Myocyte (in vitro differentiated cells): Measurements from ENCODE around the gene TP53. TPM values are rescaled to one million over a fixed set of nuclear protein-coding genes. Genes with fewer than 3 reads are reported as not detected.

Experiments
- DNase-seq: peaks from one replicate; pipeline ENCODE4 v3.0.0-alpha.2; 2012; ENCODE audit warnings: low read depth
- polyA plus RNA-seq: library from polyadenylated mRNA; unstranded; fragments of >200 nt; gene quantifications from one replicate; pipeline ENCODE4 v1.2.1, GENCODE V29; 2012; ENCODE audit warnings: missing spikeins
- total RNA-seq: library from RNA; depleted of rRNA; stranded (reverse); fragments of >200 nt; gene quantifications from 2 replicates; pipeline ENCODE4 v1.2.3, GENCODE V29; 2014

The TP53 gene
- total RNA-seq = 22.0 and 27.6 TPM in 2 replicates
- polyA plus RNA-seq = 44.8 TPM

DNA sequence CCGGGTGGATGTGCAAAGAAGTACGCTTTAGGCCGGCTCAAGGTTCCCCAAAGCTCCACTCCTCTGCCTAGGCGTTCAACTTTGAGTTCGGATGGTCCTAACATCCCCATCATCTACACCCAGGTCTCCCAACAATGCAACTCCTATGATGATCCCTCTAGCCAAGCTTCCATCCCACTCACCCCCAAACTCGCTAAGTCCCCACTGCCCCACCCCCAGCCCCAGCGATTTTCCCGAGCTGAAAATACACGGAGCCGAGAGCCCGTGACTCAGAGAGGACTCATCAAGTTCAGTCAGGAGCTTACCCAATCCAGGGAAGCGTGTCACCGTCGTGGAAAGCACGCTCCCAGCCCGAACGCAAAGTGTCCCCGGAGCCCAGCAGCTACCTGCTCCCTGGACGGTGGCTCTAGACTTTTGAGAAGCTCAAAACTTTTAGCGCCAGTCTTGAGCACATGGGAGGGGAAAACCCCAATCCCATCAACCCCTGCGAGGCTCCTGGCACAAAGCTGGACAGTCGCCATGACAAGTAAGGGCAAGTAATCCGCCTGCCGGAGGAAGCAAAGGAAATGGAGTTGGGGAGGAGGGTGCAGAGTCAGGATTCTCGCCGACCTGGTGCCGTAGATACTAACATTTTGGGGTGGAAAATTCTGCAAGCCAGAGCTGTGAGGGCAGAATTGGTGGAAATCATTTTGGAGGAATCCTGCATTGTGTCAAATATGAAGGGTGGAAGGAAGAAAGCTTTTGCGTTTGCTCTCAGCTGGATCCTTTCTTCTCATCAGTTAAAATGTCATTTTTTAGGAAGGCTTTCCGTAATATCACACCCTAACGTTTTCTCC lies at the start of gene TP53:
TP53 (minus strand) TSS at position 419 of the 836 bp plus-strand sequence. CDS start 10,896 bp downstream, outside the sequence.
- DNase-seq = peak; percentile 96

DNA sequence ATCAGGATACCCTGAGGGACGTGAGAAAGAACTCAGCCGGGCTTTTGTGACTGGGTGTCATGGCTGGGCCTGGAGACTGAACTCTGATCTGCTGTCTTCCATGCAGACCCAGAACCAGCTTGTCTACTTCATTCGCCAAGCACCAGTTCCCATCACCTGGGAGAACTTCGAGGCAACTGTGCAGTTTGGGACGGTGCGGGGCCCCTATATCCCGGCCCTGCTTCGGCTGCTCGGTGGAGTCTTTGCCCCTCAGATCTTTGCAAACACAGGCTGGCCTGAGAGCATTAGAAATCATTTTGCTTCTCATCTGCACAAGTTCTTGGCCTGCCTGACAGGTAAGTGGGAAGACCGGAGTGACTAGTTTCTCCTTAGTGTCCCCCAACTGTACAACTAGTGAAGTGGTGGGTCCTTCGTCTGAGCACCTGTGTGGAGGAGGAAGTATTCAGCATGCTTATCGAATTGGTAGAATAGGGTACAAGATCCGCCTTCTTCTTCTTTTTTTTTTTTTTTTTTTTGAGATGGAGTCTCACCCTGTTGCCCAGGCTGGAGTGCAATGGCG lies 45.8 kb upstream of the TP53 start:
- DNase-seq = no peak

DNA sequence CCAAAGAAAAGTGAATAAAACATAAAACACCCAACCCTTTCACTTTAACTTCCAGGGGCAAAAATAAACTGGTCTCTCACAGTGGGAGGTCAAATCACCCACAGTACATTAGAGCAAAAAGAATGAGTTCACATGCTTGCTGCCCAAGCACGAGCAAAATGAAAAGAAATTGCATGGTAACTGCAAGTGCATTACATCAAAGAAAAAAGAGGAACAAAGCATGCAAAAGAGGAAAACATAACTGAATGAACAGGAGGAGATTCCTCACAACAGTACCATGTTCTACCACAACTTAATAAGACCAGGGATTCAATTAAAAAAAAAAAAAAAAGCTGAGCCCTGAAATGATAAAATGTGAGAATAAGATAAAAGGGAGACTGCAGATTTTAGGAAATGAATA lies 42.5 kb upstream of the TP53 start:
- no peak for DNase-seq

DNA sequence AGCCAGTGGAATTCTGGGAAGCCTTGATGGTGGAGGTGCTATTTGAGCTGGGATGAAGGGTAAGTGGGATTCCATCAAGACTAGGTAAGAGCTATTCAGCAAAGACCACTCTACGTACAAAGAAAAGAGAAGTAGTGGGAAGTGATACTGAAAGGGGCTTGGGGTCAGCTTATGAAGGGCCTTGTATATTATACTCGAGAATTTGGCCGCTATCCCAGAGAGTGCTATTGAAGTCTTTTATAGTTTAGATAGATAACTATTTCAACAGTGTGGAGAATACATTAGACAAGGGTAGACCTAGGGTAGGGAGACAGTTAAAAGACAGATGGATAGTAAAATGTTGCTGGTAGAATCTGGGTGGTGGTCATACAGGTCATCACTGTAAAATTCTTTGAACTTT lies 40.6 kb upstream of the TP53 start:
- DNase-seq = no peak

DNA sequence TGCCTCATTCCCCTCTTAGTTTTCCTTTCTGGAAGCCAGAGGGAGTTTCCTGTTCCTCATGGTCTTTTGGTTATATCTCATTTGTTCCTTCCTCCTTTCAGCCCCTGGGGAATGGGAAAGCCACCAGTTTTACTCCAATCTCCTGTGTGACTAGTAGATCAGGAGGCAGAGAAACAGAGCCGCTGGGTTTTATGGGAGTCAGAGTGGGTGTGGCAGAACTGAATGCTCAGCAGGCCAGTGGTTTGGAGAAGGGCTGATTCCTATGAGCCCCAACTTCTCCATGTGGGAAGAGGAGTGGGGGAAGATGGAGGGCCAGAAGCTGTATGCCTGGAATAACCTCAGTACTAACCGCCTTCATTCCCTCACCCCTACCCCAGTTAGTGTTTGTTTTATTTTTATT lies 34.3 kb upstream of the TP53 start:
- no peak for DNase-seq

DNA sequence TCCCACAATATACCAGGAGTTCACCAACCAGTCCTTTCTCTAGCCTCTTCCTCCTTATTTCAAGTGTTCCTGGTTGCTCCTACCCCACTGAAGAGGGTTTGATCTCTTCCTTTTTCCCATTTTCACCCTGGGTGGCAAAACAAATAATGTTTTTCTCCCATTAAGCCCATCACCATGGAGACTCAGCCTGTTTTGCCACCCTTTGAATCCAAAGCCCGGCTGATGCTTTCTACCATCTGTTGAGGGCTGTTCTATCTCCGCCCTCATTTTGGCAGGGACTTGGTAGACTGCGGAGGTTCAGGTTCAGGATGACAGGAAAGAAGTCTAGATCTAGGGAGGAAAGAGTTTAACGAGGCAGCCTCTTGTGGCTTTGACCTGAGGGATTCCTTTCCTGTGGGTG lies 32.8 kb upstream of the TP53 start:
- DNase-seq = peak; percentile 37

DNA sequence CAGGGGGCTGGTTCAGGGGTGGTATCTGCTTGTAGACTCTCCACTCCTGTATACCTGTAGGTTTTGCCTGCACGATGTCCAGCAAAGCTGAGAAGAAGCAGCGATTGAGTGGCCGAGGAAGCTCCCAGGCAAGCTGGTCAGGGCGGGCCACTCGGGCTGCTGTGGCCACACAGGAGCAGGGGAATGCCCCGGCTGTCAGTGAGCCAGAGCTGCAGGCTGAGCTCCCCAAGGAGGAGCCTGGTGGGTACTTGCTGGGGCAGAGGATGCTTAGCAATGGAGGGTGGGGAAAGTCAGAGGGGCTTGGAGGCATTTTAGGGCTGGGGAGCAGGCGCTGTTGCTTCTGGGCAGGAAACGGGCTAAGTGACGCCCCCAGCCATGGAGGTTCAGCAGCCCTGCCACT lies 32.4 kb upstream of the TP53 start:
- DNase-seq = no peak

DNA sequence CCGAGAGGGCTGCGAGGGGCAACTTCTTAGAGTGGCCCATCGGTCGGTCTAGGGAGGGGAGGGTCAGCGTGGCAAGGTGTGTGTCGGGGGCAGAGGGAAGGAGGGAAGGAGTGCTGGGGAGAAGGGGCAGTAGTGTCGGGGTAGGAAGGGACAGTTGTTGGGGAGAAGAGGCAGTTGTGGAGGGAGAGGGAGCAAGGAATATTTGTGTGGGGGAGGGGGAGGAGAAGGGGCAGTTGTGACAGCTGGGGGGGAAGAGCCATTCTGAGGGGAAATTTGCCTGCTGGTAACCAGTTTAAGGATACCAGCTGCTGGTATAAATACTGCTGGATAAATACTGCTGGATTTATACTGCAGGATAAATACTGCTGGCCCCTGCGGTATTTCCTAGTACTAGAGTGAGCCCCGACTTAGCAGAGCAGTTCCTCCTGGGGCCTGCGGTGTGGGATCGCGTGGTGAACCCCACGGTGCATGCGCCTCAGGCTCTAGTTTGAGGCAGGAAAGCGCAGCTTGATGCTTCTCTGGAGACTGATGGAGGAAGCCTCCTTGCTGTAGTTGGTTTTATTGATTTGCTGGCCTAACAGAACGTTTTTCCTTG lies 30.6 kb upstream of the TP53 start:
- DNase-seq = no peak

DNA sequence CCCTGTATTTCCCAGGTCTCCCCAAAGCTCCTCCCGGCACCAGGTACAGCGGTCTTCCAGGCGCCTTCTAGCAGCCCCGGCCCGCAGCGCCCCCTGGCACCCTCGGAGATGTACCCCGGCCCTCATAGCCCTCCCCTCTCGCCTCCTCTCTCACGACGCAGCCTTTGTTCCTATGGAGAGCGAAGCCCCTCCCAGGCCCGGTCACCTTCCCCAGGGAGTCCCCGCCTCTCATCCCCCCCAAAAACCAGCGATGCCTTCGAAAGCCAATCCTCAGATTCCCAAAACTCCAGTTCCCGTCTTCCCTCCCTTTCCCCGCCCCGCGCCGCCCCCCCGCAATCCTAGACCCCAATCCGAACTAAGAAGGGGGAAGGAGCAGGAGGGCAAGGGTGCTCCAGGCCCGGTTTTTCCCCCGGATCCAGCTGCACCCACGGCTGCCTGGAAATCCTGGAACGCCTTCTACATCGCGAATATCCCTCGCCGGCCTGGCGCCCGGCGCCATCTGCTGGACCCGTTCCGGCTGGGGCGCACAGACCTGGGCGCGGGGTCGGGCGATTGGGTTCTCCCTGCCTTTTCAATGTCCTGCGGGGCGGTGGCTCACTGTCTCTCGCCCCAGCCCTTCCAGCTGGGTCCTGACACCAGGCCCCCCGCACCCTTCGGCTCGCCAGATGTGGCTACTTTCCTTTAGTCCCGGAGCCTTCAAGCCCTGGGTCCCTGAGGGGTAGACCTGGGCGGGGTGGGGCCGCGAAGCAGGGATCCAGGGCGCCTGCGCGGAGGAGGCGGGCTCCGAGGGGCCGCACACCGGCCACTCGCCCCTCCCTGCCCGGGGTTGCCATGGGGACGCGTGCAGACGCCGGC lies 29.8 kb upstream of the TP53 start, which contains the start of gene DNAH2:
DNAH2 (plus strand) TSS at position 844 of the 855 bp plus-strand sequence. CDS start 1,991 bp downstream, outside the sequence.
- DNase-seq = peak; percentile 89

DNA sequence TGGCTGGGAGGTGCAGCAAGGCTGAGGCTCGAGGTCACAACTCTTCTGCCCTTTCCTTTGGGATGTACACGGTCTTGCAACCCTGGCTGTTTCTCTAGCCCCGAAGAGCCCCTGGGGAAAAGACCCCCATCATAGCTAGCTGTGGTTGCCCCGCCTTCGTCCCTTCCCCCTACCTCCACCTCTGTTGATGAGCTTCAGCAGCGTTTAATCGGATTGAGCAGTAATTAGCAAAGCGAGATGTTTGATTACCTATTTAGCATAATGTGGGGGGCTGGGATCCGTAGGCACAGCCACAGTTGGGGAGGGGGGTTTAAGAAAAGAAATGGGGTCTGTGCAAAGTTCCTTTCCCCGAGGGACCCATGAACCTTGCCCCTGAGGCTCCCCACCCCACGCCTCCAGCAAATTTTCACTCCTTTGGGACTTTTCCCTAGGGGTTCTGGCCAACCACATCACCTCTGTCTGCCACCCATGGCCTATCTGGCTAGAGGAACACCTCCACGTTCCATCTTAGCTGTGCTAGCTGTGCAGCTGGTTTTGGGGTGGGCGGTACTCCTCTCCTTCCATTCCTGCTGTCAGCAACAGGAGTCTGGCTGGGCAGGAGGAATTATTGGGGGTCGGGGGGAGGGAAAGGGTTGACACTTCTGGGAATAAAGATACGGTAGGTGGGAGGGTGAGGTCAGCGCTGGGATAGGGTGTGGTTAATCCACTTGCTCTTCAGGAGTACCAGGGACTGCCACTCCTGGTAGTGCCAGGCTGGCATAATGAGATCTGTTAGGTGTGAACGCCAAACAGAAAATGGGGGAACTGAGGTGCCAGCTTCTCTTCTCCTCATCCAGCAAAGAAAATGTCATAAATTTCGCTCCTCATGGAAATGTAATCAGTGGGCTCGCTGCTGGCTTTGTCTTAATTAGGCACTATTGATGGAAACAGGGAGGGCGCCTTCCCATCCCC lies 28.9 kb upstream of the TP53 start:
- DNase-seq = no peak

DNA sequence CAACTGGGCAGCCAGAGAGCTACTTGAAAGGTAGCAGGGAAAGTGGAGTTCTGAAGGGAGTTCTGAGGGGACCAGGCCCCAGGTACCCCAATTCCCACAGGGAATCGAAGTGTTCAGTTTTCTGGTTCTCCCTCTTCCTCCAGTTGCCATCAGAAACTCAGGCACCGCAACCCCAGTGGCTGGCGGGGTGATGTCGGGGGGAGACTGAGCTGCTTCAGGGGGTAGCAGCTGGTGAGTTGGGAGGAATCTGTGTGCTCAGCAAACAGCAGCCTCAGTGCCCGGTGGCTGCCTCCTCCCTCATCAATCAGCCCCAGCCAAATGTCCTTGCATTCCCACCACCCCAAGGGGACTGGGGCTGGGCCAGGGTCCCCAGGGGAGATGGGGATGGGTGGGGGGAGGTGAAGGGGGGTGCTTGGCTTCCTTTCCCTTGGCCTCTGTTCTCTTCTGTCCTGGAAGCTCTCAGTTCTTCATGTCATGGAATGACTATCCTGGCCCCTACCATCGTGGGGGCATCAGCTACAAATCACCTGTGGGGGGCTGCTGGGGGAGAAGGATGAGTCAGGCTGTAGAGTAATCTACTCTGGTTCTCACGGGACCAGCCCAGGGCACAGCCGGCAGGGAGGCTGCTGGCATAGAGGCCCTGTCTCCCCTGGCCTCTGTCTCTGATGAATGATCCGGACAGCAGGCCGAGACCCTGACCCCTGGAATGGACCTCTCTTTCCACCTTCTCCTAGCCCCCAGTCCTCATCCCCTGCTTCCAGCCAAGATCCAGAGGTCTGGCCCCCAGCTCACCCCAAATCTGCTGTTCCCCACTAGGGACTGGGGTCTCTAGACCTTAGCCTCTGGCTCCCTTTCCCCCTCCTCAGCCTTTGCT lies 27.7 kb upstream of the TP53 start:
- no peak for DNase-seq

DNA sequence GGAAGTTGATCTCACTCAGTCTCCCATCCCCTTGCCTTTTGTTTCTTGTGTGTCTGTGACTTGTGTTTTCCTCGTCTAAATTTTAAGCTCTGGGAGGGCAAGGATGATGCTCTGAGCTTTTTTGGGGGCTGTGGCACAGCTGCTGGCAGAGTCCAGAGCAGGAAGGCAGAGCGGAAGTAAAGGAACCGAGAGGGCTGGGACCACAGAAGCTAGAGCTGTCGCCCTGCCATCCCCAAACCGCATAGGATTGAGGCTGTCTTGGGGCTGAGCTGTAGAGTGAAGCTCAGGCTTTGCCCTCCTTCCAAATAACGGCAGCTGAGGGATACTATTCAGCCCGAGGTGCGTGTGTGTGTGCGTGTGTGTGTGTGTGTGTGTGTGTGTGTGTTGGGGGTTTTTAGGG lies 26.5 kb upstream of the TP53 start:
- peak; percentile 59 for DNase-seq

DNA sequence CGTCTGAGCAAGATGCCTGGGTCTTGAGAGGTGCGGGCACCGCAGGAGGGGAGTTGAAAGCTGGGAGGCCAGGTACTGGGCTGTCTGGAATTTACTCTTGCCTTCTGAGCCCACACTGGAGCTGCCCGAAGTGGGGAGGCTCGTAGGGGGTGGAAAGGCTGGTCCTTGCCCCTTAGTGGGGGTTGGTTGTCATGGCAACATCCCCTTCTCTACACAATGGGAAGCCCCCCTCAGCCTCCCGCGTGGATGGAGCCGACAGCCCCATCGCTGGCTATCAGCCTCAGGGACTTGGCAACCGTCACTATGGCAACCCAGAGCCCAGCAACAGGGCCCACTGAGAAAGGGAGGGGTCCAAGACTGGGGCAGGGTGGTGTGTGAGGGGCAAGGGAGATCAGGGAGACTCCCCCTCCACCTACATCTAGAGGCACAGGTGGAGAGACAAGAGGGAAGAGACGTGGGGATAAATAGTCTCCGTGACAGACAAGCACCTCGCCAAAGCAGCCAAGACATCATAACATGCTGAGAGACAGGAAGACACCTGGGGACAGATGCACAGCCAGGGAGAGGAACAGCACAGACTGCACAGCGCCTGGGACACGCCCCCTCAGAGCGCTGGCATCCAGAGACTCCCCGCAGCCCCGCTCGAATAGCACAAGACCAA lies 25.0 kb upstream of the TP53 start:
- no peak for DNase-seq

DNA sequence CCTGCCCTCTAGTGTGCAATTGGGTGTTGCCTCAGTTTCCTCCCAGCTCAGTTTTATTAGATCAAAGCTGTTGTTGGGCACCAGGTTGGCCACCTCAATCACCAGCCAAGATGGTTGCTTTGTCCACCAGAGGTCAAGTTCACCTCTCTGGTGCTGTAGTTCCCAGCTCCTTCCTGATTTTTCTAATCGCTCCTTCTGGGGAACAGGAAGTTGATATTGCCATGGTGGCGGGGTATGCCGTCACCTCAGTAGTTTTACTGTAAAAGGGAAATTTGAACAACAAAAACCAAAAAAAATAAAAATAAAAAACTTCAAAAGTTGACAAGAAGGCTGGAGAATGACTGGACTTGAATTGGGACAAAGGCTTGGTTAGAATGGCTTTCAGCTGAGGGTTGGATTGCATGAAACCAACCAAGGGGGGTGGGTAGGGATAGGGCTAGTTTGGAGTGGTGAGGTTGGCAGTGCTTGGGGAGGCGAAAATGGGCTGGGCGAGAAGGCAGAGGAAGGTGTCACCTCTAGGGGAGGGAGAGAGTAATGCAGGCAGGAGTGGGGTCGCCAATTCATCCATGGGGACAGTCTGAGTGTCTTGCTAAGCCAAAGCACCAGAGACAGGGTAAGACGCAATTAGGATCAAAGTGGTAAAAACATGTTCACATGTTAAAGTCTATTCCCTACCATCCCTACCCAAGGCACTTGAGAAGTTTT lies 23.9 kb upstream of the TP53 start:
- DNase-seq = no peak

DNA sequence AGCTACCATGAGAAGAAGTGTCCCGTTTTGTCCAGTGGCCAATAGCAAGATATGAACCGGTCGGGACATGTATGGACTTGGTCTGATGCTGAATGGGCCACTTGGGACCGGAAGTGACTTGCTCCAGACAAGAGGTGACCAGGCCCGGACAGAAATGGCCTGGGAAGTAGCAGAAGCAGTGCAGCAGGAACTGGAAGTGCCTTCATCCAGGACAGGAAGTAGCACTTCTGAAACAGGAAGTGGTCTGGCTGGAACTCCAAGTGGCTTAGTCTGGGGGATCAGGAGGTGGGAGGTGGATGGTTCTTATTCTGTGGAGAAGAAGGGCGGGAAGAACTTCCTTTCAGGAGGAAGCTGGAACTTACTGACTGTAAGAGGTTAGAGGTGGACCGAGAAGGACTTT lies 23.0 kb upstream of the TP53 start:
- DNase-seq = no peak

DNA sequence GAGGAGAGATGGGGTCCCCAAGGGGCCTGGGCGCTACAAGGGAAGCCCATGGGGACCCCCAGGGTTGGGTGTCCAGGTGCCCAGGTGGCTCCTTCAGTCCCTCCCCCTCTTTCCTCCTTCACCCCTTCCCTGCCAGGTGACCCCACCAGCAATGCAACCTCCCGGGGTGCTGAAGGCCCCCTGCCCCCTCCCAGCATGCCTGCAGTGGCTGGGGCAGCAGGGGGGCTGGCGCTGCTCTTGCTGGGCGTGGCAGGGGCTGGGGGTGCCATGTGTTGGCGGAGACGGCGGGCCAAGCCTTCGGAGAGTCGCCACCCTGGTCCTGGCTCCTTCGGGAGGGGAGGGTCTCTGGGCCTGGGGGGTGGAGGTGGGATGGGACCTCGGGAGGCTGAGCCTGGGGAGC lies 21.7 kb upstream of the TP53 start:
- DNase-seq = no peak

DNA sequence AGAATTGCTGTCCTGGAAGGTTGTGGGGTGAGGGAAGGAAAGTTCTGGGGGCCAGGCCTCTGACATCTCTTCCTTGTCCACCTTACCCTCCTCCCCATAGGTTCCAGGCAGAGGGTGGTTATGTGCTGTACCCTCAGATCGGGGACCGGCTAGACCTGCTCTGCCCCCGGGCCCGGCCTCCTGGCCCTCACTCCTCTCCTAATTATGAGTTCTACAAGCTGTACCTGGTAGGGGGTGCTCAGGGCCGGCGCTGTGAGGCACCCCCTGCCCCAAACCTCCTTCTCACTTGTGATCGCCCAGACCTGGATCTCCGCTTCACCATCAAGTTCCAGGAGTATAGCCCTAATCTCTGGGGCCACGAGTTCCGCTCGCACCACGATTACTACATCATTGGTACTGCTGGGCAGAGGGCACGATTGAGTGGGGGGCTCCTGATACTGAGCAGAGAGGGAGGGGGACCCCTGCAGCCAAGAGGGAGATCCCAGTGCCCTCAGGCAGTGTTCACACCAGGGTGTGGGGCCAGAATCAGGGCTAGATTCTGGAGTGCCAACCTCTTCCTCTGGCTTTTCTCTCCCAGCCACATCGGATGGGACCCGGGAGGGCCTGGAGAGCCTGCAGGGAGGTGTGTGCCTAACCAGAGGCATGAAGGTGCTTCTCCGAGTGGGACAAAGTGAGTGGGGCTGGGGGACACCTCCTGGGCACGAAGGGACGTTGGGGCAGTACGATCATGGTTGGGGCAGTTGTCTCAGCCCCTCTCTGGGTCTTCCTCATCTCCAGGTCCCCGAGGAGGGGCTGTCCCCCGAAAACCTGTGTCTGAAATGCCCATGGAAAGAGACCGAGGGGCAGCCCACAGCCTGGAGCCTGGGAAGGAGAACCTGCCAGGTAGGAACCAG lies 20.8 kb upstream of the TP53 start:
- DNase-seq = no peak
